NT2/D1 (cell line): ENCODE data around the gene SMCHD1.
"Not testable (repeated sequence)": the region's sequence is repeated elsewhere in the genome, so short reads cannot be mapped to it uniquely, and the experiment has no call there.

Source experiments
- YY1 ChIP-seq: IDR thresholded peaks from 2 replicates; pipeline ENCODE4 v1.6.1; 2011; ENCODE audit not compliant: insufficient read length, insufficient read depth
- ZNF274 ChIP-seq: IDR thresholded peaks from 2 replicates; pipeline ENCODE4 v1.6.1; 2011; ENCODE audit warnings: mild to moderate bottlenecking, low read depth, low read length

GRCh38 chr18:2740082-2740481, 84.6 kb downstream of the SMCHD1 start:
- not testable (repeated sequence) for TF ChIP-seq ZNF274, YY1
